Measurements from ENCODE around the gene SLC16A2. TPM values are rescaled to one million over a fixed set of nuclear protein-coding genes. Genes with fewer than 3 reads are reported as not detected.

The SLC16A2 gene
- total and polyA plus RNA-seq, 10 of the 15 experiments (the other 5 are each of a cell fraction or from before 2014, with no cell fraction given) = 0.08 to 0.13 TPM; not detected in 8

DNA sequence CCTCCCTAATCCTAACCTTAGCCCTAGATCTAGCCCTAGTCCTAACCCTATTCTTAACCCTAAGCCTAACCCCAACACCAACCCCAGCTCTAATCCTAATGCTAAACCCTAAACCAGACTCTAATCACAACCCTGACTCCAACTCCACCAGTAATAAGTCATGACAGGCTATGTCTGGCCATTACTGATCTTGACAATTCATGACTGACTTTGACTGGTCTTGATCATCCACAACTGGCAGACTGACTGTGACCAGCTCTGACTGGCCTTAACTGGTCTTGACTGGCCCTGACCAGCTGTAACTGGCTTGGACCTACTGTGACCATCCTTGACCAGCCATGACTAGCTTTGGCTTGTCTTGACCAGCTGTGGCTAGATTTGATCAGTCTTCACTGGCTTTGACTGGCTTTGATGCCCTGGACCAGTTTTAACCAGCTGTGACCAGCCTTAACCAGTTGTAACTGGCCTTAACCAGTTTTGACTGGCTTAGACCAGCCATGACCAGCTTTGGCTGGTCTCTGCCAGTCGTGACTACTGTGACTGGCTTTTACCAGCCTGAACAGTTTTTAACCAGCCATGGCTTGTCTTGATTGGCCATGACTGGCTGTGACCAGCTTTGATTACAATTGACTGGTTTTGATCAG is 124.7 kb downstream of the SLC16A2 start:
- ChIA-PET POLR2A (no interaction called here), SMC1A (ENCODE audit: uncharacterized antibody, unreplicated experiment) (interaction anchor here (1.0 kb wide), 2 partner anchors 11 to 55 kb away, joined by 3 read pairs; no protein-coding TSS in a partner anchor), RAD21 (ENCODE audit: unreplicated experiment) (interaction anchor here (0.9 to 1.0 kb wide), 2 partner anchors 11 to 201 kb away, joined by 3 to 4 read pairs; no protein-coding TSS in a partner anchor), CTCF (interaction anchor here (0.7 kb wide), 1 partner anchor 35 kb away, joined by 3 read pairs; no protein-coding TSS in a partner anchor)
- 0% methylated on average over 1 of the region's 1 CpG for WGBS (ENCODE audit: insufficient coverage, insufficient replicate concordance, low lambda C conversion rate, missing lambda C conversion rate)
- Histone ChIP-seq H3K27ac (ENCODE audit: control insufficient read depth, insufficient read depth) (no peak overlapping the region), H3K4me1 (ENCODE audit: control insufficient read depth, insufficient read depth, low read length) (no peaks in the 10 kb centered on the region), H3K79me2 (ENCODE audit: control insufficient read depth, insufficient read depth, low read length) (no peaks in the 10 kb centered on the region), H3K9ac (ENCODE audit: control insufficient read depth, insufficient read depth, low read length) (no peak overlapping the region), H4K20me1 (ENCODE audit: control insufficient read depth, insufficient read depth) (no peaks in the 10 kb centered on the region), H3K4me3 (no peak overlapping the region), H3K4me2 (ENCODE audit: control insufficient read depth, insufficient read depth) (no peak overlapping the region), H2AFZ (ENCODE audit: control insufficient read depth, low read depth, low read length) (no peak overlapping the region), H3K36me3 (ENCODE audit: control insufficient read depth in 2 of 2, insufficient read depth in 2 of 2, low read length in 1 of 2) (no peaks in the 10 kb centered on the region), H3K27me3 (replicated peaks in 1 of 2; ENCODE audit: control insufficient read depth in 2 of 2, insufficient read depth in 2 of 2, low read length in 1 of 2) (no peaks in the 10 kb centered on the region), H3K9me3 (replicated peaks; ENCODE audit: control insufficient read depth, insufficient read depth, low read length) (no peaks in the 10 kb centered on the region; the same call in 2 of the 3 replicates)
- in situ Hi-C loops (cut with MboI) = loop anchor here (5.0 to 10.0 kb wide), 2 partner anchors 164 to 691 kb away; partner anchors contain the start of gene XIST
- FAIRE-seq = no peak
- no peak for ATAC-seq
- no TSS peak for BruUV-seq (replicated peaks)
- no peak for DNase-seq (ENCODE audit: low read depth, low spot score)
- intact Hi-C loops (cut with micrococcal nuclease; ENCODE audit: unreplicated experiment) = no loop called here
- TF ChIP-seq SIN3A (IDR thresholded peaks at IDR 0.05; ENCODE audit: low read depth, low read length) (no peak), CEBPB (IDR thresholded peaks at IDR 0.05; ENCODE audit: borderline replicate concordance in 1 of 2, low read depth in 2 of 2, low read length in 2 of 2) (no peak), TBL1XR1 (IDR thresholded peaks at IDR 0.05; ENCODE audit: low read depth, low read length) (no peak), KAT2A (conservative IDR thresholded peaks at IDR 0.05; ENCODE audit: control insufficient read depth, low read depth, low read length) (no peak), ASH2L (IDR thresholded peaks at IDR 0.05; ENCODE audit: borderline replicate concordance, low read depth) (no peak), STAT3 (IDR thresholded peaks at IDR 0.05; ENCODE audit: low read depth, low read length) (no peak), PAX5 (IDR thresholded peaks at IDR 0.05; ENCODE audit: borderline replicate concordance, low read depth, low read length) (no peak), BACH1 (IDR thresholded peaks at IDR 0.05; ENCODE audit: borderline replicate concordance) (no peak), ESRRA (IDR thresholded peaks at IDR 0.05; ENCODE audit: low read length) (no peak)
- TF ChIP-seq, protein P1, sequence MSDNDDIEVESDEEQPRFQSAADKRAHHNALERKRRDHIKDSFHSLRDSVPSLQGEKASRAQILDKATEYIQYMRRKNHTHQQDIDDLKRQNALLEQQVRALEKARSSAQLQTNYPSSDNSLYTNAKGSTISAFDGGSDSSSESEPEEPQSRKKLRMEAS (IDR thresholded peaks at IDR 0.05; ENCODE audit: low read depth, low read length) = no peak
- TF ChIP-seq, protein P2, sequence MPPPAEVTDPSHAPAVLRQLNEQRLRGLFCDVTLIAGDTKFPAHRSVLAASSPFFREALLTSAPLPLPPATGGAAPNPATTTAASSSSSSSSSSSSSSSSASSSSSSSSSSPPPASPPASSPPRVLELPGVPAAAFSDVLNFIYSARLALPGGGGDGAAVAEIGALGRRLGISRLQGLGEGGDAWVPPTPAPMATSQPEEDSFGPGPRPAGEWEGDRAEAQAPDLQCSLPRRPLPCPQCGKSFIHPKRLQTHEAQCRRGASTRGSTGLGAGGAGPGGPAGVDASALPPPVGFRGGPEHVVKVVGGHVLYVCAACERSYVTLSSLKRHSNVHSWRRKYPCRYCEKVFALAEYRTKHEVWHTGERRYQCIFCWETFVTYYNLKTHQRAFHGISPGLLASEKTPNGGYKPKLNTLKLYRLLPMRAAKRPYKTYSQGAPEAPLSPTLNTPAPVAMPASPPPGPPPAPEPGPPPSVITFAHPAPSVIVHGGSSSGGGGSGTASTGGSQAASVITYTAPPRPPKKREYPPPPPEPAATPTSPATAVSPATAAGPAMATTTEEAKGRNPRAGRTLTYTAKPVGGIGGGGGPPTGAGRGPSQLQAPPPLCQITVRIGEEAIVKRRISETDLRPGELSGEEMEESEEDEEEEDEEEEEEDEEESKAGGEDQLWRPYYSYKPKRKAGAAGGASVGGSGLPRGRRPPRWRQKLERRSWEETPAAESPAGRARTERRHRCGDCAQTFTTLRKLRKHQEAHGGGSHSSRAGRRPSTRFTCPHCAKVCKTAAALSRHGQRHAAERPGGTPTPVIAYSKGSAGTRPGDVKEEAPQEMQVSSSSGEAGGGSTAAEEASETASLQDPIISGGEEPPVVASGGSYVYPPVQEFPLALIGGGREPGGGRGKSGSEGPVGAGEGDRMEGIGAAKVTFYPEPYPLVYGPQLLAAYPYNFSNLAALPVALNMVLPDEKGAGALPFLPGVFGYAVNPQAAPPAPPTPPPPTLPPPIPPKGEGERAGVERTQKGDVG (CRISPR knock-in tag; IDR thresholded peaks at IDR 0.05) = no peak
- TF ChIP-seq, protein P3, sequence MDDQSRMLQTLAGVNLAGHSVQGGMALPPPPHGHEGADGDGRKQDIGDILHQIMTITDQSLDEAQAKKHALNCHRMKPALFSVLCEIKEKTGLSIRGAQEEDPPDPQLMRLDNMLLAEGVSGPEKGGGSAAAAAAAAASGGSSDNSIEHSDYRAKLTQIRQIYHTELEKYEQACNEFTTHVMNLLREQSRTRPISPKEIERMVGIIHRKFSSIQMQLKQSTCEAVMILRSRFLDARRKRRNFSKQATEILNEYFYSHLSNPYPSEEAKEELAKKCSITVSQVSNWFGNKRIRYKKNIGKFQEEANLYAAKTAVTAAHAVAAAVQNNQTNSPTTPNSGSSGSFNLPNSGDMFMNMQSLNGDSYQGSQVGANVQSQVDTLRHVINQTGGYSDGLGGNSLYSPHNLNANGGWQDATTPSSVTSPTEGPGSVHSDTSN (IDR thresholded peaks at IDR 0.05; ENCODE audit: insufficient replicate concordance, low read depth, low read length) = peak; percentile 43
- TF ChIP-seq, protein P4, sequence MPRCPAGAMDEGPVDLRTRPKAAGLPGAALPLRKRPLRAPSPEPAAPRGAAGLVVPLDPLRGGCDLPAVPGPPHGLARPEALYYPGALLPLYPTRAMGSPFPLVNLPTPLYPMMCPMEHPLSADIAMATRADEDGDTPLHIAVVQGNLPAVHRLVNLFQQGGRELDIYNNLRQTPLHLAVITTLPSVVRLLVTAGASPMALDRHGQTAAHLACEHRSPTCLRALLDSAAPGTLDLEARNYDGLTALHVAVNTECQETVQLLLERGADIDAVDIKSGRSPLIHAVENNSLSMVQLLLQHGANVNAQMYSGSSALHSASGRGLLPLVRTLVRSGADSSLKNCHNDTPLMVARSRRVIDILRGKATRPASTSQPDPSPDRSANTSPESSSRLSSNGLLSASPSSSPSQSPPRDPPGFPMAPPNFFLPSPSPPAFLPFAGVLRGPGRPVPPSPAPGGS (IDR thresholded peaks at IDR 0.05; ENCODE audit: borderline replicate concordance, insufficient read depth, low read depth, low read length, poor library complexity, severe bottlenecking) = peak; percentile 97
- TF ChIP-seq, protein P5, sequence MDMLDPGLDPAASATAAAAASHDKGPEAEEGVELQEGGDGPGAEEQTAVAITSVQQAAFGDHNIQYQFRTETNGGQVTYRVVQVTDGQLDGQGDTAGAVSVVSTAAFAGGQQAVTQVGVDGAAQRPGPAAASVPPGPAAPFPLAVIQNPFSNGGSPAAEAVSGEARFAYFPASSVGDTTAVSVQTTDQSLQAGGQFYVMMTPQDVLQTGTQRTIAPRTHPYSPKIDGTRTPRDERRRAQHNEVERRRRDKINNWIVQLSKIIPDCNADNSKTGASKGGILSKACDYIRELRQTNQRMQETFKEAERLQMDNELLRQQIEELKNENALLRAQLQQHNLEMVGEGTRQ (IDR thresholded peaks at IDR 0.05; ENCODE audit: borderline replicate concordance, low read depth, low read length) = no peak
